GM18499 (cell line): Measurements from ENCODE around the gene EPB41.
A peak's percentile ranks its signal among the peaks of the same experiment; 100 is the strongest.
"Not testable (repeated sequence)": the region's sequence is repeated elsewhere in the genome, so short reads cannot be mapped to it uniquely, and the experiment has no call there.

Source experiments
- ATAC-seq: cut with Tn5 transposase; IDR thresholded peaks from one replicate; pipeline ENCODE4 v1.9.1; 2021; ENCODE audit warnings: moderate number of reproducible peaks; ENCODE audit not compliant: insufficient read depth, unreplicated experiment

The EPB41 gene

GRCh38 chr1:28914228-28915030, at the start of gene EPB41:
TSS of gene EPB41 (plus strand) at chr1:28914569. CDS start at chr1:28987438, 72,869 bp downstream.
- ATAC-seq: peak; percentile 56

- no peak for ATAC-seq
Measured at GRCh38 chr1:28864695-28865094, 49.7 kb upstream of the EPB41 start.

- ATAC-seq: no peak
Measured at GRCh38 chr1:28865997-28866650, 48.2 kb upstream of the EPB41 start.

GRCh38 chr1:28867850-28868249, 46.5 kb upstream of the EPB41 start:
- ATAC-seq: no peak

GRCh38 chr1:28869952-28870351, 44.4 kb upstream of the EPB41 start:
- ATAC-seq: no peak

DNA sequence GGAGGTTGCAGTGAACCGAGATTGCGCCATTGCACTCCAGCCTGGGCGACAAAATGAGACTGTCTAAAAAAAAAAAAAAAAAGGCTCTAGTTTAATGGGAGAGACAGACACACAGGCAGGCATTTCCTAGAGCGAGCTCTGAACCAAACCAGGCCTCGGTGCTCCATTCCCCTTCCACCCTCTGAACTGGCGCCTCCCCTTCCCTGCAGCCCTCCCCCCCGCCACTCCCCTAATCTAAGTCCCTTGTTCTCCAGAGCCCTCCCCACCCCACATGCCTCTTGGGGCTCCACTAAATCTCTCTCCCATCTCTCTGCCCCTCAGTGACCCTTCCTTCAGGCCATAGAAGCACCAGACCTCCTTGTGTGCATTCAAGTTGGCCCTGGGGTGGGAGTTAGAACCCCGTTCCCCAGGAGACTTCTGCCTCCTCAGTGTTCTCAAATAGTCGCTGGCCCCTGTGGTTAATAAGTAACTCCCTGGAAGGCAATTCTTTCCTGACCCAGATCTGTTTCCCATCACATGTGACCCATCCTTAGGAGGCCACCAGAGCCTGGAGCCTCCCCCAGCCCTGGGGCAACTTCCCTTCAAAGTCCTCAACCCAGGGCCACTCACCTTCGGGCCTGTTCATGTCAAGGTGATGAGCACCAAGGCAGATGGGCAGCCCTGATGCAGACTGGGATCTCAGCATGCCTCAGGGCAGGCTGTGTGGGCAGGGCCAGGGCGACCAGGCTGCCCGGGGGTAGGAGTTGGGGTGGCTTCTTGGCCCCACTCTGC, 42.6 kb upstream of the EPB41 start:
- ATAC-seq: no peak

- not testable (repeated sequence) for ATAC-seq
Measured at GRCh38 chr1:28875134-28875533, 39.2 kb upstream of the EPB41 start.

GRCh38 chr1:28877132-28877781, 37.1 kb upstream of the EPB41 start:
- no peak for ATAC-seq

DNA sequence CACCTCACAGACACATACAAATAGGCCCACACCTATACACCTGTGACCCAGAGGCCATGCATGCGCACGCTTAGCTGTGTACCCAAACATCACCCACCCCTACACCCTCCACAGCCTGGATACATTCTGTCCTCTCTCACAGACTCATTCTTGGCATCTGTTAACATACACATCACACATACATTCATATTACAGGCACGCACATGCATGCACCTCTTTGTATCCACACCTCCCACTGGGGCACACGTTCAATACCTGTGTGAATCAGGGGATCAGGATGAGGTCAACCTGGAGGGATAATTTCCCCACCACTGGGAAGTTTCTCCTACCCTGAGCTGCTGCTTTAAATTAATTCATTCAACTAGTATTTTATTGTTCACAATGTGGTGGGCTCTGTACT, 35.6 kb upstream of the EPB41 start:
- no peak for ATAC-seq

DNA sequence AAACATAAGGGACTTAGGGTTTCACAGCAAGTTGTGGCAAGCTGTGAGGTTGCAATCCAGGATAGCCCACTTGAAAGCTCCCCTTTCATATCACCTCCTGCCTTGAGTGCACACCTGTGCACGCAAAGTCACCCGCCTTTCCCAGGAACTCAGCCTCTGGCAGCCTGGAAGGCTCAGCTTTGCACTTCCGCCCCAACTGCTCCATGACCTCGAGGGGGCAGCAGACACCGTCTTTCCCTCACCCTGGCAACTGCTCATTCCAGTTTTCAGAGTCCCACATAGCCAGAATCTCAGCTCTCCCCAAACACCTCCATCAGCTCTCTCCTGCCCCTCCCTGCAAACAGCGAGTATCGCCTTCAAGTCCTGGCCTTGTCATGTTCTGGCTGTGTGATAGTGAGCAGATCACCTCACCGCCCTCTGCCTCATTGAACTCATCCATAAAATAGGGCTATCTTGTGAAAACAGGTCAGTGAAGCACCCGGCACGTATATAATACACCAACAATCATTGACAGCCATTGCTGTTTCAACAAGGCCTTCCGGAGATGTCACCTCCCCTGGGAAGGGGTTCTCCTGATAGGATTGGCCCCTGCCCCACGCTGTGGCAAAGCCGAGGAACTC, 32.2 kb upstream of the EPB41 start:
- ATAC-seq: no peak

DNA sequence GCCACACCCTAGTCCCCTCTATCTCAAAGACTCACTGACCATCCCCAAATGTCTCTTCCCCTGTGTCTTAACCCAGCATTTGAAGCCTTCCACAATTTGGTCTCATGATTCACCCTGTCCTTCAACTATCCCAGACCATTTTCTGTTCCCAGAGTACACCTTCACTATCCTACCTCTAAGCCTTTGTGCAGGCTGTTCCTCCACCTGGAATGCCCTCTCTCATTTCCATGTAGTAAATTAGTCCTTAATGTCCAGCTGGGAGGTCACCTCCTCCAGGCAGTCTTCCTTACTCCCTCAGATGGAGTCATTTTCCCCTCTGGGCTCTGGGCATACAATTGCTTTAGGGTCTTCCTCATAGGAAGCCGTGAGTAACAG, 31.1 kb upstream of the EPB41 start:
- no peak for ATAC-seq

- no peak for ATAC-seq
Measured at GRCh38 chr1:28885472-28885877, 28.9 kb upstream of the EPB41 start.

- no peak for ATAC-seq
Measured at GRCh38 chr1:28885977-28886730, 28.2 kb upstream of the EPB41 start.

- ATAC-seq: no peak
Measured at GRCh38 chr1:28886731-28887418, 27.5 kb upstream of the EPB41 start.

DNA sequence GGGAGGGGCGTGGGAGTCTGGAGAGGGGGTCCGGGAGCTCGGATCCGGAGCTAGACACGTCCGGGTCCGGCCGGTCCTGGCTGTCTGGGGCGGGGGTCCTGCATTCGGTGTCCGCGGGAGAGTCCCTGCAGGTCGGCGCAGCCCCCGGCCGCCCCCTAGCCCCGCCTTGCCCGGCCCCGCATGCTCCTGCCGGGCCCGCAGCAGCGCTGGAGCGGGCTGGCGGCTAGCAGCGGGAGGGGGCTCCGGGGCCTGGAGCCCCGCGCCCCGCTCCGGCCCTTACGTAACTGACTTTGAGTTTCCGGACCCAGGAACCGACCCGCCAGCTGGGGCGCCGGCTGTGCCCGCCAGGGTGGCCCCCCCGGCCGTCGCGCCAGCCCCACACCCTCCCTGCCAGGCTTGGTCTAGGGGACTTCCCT, 26.9 kb upstream of the EPB41 start:
- ATAC-seq: no peak

- no peak for ATAC-seq
Measured at GRCh38 chr1:28887835-28888682, 26.3 kb upstream of the EPB41 start.

DNA sequence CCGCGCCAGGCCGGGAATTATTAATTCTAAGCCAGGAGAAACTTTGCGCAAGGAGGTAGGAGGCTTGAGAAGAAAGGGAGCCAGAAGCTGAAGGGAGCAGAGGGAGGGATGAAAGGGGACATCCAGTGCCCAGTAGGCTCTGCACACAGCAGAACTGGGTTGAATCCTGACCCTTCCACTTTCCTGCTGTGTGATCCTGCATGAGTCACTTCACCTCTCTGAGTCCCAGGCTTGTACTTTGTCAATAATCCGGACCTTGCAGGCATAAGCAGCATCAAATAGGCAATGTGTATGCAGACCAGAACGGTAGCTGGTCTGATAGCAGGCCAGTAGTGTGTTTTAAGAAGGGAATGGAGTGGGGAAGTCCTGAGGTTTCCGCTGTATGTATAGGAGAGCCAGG, 25.5 kb upstream of the EPB41 start:
- ATAC-seq: no peak

DNA sequence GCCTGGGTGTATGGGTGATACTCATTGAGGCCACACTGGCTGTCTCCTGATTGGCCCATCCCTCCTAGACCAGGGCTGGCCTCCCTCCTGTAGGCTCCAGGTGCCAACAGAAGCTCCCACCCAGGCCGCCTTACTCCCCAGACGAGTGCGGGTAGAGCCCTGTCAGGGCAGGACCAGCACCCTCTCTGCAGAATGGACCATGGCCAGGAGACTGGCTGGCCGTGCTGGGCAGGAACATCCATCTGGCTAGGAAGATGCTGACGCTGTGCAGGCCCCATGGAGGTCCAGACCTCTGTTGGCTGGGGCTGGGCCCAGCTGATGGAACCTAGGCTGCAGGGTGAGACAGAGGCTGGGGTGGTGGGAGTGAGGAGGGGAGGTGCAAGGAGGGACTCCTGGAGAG, 25.0 kb upstream of the EPB41 start:
- ATAC-seq: no peak
